HEK293T (cell line): ENCODE results near the gene PACRG.

ENCODE experiments used
- ELF4 ChIP-seq: fragments of 450-650 bp; IDR thresholded peaks from 2 replicates; pipeline ENCODE4 v1.6.1; 2017; ENCODE audit warnings: antibody characterized with exemption
- FOXA1 ChIP-seq: fragments of 450-650 bp; IDR thresholded peaks from 2 replicates; pipeline ENCODE4 v1.6.1; 2016; ENCODE audit warnings: mild to moderate bottlenecking
- FOXK2 ChIP-seq: fragments of 450-650 bp; IDR thresholded peaks from 2 replicates; pipeline ENCODE4 v1.6.1; 2016; ENCODE audit warnings: mild to moderate bottlenecking
- FOXM1 ChIP-seq: fragments of 450-650 bp; IDR thresholded peaks from 2 replicates; pipeline ENCODE4 v1.6.1; 2017; ENCODE audit warnings: mild to moderate bottlenecking, borderline replicate concordance
- NFRKB ChIP-seq: fragments of 450-650 bp; IDR thresholded peaks from 2 replicates; pipeline ENCODE4 v1.6.1; 2016; ENCODE audit warnings: mild to moderate bottlenecking, moderate library complexity
- SP1 ChIP-seq: fragments of 450-650 bp; IDR thresholded peaks from 2 replicates; pipeline ENCODE4 v1.6.1; 2017
- ZNF384 ChIP-seq: fragments of 450-650 bp; IDR thresholded peaks from 2 replicates; pipeline ENCODE4 v1.6.1; 2016

DNA sequence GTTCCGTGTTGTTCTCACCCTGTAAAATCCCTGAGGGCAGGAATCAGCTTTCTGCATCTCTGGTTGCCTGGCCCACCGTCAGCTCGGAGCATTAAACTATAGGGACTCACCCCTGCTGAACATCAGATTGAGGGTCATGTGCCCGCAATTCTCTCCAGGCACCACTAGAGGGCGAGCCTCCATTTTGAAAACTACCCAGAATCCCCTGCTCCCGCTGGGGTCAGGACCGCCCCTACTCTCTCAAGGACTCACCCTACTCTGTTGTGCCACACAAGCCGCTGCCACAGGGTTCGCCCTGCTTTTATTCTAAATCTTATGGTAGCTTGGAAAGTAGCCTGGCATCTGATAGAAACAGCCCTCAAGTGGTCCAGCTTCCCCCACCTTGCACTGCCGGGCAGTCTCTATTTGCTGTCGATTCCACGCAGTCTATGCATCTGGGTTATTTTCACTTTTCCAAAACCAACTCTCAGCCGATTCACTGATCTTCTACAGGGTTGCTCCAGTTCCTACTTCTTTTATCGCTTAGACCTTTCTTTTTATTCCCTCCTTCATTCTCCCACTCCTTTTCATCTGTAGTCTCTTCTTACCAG, 442.6 kb downstream of the PACRG start:
- TF ChIP-seq FOXA1 (no peak), ELF4 (no peak), SP1 (no peak), ZNF384 (no peak), NFRKB (no peak), FOXM1 (no peak), FOXK2 (no peak)
